HG03025 (cell line): ENCODE results near the gene PREX1.
"Not testable (repeated sequence)": the region's sequence is repeated elsewhere in the genome, so short reads cannot be mapped to it uniquely, and the experiment has no call there.

ENCODE experiments used
- ATAC-seq: cut with Tn5 transposase; IDR thresholded peaks from one replicate; pipeline ENCODE4 v1.9.1; 2021; ENCODE audit warnings: mild to moderate bottlenecking, moderate library complexity; ENCODE audit not compliant: unreplicated experiment, low FRiP score

The PREX1 gene

DNA sequence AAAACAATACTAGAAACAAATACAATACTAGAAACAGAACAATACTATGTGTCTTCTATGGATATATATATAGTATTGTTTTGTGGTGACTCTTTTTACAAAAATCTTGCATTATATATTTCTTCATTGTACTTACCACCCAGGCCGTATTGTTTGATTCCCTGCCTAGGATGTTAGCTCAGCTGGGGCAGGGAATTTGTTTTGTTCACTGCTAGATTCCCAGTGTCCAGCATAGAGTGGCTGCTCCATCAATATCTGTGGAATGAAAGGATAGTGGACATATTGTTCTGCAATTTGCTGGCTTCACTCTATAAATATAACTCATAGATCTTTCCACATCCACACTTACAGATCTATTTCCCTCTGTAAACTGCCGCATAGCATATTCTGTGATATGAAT lies 21.5 kb upstream of the PREX1 start:
- no peak for ATAC-seq

GRCh38 chr20:48847498-48848205 lies 19.9 kb upstream of the PREX1 start:
- no peak for ATAC-seq

DNA sequence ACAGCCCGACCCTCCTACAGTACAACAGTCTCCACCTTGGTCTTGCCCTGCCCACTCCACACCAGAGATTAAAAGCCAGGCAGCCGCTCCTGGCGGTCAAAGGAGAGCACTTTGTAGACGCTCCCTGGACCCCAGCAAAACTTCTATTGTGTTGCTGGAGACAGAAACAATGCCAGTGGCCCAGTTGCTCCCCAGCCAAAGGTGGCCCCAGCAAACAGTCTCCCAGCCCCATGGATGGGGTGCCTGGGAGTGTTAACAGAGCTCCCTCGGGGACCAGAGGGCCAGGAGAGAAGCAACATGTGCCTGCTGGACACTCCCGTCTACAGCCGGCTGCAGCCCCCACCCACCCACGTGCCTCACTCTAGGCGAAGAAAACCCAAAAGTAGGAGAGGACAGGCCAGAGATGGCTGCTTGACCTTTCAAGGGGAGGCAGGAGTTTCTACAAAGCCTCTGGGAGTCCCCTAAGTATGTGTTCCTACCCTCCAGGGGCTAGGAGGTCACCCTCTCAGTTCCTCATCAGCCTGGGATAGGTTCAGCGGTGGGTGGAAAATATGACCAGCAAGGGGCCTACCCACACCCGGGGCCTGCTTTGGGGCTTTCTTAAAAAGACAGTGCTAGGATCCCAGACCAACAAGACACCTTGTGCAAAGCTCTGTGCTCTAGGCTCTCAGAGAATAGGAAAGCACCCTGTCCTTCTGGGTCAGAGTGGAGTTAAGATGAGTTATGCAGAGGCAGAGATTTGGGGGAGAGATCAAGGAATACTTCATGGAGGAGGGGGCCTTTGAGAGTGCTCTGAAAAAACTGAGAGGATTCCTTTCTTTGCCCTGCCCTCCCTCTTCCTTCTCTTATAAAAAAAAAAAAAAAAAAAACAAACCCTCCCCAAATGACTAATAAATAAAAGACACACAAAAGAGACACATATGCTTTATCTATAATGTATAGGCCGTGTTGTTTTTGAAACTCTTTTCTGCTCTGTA lies 19.0 kb upstream of the PREX1 start:
- peak; percentile 65 for ATAC-seq

DNA sequence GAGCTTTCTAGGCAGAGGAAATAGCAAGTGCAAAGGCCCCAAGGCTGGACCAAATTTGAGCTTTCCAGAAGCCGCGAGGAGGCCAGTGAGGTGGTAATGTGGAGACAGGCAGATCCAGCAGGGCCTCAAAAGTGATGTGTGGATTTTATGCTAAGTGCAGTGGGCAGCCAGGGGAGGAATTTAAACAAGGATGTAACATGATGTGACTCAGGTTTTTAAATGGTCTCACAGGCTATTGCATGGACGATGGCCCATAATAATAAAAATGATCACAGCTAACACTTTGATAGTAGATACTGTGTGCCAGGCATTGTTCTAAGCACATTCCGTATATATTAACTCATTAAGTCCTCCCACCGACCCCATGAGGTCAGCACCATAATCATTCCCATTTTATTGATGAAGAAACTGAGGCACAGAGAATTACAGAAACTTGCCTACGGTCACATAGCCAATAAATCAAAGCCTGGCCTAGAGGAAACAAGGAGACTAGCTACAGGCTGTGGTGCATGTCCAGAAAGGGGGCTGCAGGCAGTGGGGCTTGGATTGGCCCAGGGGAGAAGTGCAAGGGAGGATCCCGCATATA lies 18.0 kb upstream of the PREX1 start:
- ATAC-seq = no peak

- no peak for ATAC-seq
These were observed 17.2 kb upstream of the PREX1 start for GRCh38 chr20:48844996-48845395.

DNA sequence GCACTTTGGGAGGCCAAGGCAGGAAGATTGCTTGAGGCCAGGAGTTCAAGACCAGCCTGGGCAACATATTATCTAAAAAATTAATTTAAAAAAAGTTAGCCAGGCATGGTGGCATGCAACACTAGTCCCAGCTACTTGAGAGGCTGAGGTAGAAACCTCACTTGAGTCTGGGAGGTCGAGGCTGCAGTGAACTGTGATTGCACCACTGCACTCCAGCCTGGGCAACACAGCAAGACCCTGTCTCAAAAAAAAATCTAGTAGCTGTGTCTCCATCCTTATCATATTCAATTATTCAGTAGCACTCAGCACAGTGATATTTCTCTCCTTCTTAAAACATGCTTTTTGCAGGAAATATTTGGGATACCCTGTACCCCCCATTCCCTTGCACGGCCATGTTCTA lies 16.1 kb upstream of the PREX1 start:
- not testable (repeated sequence) for ATAC-seq

- ATAC-seq = no peak
These were observed 15.4 kb upstream of the PREX1 start for GRCh38 chr20:48843057-48843806.

GRCh38 chr20:48841875-48842529 lies 14.2 kb upstream of the PREX1 start:
- ATAC-seq = no peak

GRCh38 chr20:48841196-48841874 lies 13.5 kb upstream of the PREX1 start:
- ATAC-seq = no peak

DNA sequence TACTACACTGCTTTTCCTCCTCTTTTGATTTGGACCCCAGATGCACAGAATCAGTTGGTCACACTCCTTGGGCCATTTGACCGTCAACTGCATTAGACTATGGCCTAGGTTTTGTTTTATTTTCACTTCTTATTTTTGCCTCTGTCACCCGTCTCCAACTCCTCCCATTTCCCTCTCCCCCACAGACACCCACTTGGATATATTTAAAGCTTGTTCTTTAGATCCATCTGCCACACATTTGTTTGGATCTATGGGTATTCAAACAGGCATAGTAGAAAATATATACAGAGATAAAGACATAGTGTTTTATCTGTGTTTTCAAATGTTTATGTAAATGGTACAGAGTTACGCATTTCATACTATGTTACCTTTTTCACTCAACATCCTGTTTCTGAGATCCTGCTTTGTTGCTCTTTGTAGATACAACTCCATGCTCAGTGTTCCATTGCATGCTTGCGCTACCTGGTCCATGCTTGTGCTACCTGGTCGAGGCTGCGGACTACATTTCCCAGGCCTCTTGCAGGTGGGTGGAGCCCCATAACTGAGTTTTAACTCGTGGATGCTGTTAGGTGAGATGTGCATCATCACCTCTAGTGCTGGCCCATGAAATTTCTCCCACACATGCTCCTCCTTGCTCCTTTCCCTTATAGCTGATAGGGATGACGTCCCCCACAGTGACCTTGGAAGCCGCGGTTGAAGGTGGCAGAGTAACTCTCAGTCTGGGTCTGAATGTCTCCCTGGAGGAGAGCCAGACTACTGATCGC lies 11.5 kb upstream of the PREX1 start:
- ATAC-seq = no peak

DNA sequence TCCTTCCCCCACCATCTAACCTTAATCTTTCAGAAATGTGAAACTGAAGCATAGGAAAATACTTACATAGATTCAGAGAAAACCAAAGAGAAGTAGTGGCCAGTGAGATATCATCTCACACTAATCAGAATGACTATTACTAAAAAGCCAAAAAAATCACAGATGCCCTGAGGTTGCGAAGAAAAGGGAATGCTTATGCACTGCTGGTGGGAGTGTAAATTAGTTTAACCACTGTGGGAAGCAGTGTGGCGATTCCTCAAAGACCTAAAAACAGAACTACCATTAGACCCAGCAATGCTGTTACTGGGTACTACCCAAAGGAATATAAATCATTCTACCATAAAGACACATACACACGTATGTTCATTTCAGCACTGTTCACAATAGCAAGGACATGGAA lies 9.2 kb upstream of the PREX1 start:
- ATAC-seq = no peak

- no peak for ATAC-seq
These were observed 7.6 kb upstream of the PREX1 start for GRCh38 chr20:48835390-48835789.

GRCh38 chr20:48834278-48834677 lies 6.5 kb upstream of the PREX1 start:
- no peak for ATAC-seq

- ATAC-seq = no peak
These were observed 4.6 kb upstream of the PREX1 start for GRCh38 chr20:48832405-48832730.

DNA sequence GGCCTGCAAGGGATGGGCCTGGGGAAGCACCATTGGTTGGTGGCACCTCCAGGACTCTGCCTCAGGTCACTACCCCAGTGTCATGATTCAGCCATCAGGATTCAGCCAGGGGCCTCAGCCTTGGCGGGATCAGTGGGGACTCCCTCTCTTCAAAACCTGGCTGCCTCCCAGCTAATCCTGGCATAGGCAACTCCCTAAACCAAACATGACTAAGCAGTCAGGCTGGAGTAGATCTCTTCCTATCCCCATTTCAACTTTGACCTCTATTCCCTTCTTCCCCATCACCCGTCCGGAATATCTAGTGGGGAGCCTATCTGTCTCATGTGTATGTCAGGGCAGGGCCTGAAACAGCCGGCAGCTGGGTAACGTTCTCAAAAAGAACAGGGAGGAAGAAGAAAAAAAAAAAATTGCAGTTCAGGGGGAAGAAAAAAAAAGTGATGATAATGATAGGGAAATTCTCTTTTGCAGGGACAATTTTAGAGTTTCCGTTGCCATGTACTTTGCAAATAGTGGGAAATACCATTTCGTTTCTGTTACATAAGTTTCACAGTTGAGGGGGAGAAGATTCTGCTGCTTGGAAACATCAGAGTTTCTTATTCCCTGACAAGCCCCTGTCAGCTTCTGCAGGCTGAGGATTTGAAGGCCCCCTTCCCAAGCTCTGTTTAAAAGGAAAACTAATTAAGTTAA lies 4.1 kb upstream of the PREX1 start:
- no peak for ATAC-seq

GRCh38 chr20:48830826-48831318 lies 3.1 kb upstream of the PREX1 start:
- no peak for ATAC-seq

- no peak for ATAC-seq
These were observed 2.1 kb upstream of the PREX1 start for GRCh38 chr20:48829940-48830339.

GRCh38 chr20:48828734-48829460 lies 1.1 kb upstream of the PREX1 start:
- ATAC-seq = no peak
